Measurements from ENCODE around the gene ZNF853.
"Not testable (repeated sequence)": the region's sequence is repeated elsewhere in the genome, so short reads cannot be mapped to it uniquely, and the experiment has no call there.

The ZNF853 gene

DNA sequence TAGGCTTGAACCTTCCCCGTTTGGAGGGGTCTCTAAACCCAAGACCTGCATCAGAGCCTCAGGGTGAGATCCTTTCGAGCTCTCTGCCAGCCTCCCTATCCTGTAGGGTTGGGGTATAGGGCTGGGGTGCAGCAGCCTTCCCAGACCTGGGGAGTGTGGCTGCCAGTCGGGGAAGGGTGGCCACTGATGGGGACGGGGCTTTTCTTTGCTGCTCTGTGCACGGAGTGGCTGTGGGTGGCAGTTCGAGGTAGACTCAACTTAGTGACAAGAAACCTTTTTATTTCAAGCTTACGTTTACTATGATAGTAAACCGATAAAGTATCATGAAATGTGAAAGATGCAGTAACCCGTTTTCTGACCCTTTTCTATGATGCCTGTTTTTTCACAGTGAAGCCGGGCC lies 34.7 kb downstream of the ZNF853 start:
- FAIRE-seq (no peak), DNase-seq (ENCODE audit: extremely low spot score, insufficient read length, low read depth) (no peak)

DNA sequence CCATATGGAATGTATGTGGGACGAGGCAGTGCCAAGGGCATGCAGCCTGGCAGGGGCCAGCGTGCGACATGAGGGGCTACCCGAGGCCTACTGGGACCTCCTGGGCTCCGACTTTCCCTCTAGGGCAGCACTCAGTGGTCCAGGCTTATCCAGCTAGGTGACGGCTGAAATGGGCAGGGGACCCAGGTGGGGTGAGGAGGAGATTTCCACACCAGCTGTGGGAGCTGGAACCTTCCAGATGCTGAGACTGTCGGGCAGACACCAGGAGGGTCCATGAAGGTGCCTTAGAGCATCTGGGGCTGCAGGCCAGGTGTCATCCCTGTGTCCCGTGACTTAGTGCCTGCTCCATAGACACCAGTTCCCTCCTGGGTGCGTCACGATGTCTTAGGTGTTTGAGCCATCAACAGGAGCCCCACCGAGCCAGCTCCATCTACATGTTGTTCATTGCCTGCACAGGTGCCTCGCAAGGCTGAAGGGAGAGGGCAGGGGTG lies 35.2 kb downstream of the ZNF853 start:
- FAIRE-seq: no peak
- no peak for DNase-seq (ENCODE audit: extremely low spot score, insufficient read length, low read depth)

DNA sequence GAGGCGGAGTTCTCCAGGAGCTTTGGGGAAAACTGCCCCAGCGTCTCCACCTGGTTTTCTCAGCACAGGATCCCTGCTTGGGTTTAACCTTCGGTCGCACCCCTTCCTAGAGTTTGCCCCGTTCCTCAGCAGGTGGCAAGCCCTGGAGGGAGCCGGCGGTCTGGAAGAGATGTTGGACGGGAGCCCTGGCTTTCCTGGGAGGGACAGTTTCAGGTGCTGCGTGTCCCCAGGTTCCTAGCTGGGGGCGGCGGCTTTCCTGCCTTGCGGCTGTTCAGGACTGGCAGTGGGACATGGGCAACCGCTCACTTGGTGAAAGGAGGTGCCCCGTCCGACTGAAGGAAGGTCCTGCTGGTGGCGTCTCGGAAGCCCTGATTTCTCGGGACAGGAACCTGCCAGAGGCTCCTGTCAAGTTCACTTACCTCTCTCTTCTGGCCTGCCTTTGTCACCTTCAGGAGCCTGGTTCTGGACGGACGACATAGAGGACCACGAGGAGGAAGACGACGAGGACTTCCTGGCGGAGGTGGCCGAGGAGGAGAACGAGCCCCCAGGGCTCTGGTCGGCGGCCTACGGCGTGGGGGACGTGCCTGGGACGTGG lies 36.5 kb downstream of the ZNF853 start:
- no peak for FAIRE-seq
- DNase-seq (ENCODE audit: extremely low spot score, insufficient read length, low read depth): no peak

DNA sequence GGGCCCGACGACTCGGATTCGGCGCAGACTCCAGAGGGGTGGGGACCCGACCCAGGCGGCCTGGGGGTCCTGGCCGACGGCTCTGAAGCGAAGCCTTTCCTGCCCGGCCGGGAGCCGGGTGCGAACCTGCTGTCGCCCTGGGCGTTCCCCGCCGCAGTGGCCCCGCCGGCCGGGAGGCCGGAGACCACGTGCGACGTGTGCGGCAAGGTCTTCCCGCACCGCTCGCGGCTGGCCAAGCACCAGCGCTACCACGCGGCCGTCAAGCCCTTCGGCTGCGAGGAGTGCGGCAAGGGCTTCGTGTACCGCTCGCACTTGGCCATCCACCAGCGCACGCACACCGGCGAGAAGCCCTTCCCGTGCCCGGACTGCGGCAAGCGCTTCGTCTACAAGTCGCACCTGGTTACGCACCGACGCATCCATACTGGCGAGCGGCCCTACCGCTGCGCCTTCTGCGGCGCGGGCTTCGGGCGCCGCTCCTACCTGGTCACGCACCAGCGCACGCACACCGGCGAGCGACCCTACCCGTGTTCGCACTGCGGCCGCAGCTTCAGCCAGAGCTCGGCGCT lies 37.1 kb downstream of the ZNF853 start:
- DNase-seq (ENCODE audit: extremely low spot score, insufficient read length, low read depth): no peak
- no peak for FAIRE-seq

DNA sequence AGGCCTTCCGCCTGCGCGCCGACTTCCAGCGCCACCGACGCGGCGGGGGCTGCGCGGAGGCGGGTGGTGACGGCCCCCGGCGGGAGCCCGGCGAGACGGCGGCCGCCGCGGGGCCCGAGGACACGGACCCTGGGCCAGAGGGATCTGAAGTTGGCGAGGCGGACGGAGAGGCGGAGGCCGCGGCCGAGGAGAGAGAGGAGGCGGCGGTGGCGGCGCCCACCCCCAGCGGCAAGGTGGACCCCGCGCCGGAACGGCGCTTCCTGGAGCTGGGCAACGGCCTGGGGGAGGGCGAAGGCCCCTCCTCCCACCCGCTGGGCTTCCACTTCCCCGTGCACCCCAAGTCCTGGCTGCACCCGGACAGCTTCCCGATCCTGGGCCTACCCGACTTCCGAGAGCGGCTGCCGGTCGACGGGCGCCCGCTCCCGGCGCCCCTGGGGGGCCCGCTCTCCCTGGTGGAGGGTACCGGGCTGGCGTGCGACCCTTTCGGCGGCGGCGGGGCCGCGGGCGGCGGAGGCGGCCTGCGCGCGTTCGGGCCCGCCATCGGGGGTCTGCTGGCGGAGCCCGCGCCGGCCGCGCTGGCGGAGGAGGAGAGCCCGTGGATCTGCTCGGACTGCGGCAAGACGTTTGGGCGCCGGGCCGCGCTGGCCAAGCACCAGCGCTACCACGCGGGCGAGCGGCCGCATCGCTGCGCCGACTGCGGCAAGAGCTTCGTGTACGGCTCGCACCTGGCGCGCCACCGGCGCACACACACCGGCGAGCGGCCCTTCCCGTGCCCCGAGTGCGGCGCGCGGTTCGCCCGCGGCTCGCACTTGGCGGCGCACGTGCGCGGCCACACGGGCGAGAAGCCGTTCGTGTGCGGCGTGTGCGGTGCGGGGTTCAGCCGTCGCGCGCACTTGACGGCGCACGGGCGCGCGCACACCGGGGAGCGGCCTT lies 37.9 kb downstream of the ZNF853 start:
- FAIRE-seq: no peak
- DNase-seq (ENCODE audit: extremely low spot score, insufficient read length, low read depth): no peak

DNA sequence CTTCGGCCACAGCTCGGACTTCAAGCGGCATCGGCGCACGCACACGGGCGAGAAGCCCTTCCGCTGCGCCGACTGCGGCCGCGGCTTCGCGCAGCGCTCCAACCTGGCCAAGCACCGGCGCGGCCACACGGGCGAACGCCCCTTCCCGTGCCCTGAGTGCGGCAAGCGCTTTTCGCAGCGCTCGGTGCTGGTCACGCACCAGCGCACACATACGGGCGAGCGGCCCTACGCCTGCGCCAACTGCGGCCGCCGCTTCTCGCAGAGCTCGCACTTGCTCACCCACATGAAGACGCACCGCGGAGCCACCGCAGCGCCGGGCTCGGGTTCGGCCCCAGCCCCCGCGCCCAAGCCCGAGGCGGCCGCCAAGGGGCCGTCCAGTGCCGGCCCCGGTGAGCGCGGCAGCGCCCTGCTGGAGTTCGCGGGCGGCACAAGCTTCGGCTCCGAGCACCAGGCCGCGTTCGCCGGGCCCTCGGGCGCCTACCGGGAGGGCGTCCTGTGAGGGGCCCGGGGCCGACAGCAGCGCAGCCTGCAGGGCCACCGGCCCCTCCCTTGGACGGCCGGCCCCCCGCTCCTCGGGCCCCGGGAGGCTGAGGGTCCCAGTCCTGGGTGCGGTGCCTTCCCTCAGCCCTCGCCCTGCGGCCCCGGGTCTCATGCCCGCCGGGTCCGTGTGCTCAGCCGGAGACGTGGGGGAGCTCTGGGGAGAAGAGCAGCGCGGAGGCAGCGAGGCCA lies 38.9 kb downstream of the ZNF853 start:
- FAIRE-seq: no peak
- DNase-seq (ENCODE audit: extremely low spot score, insufficient read length, low read depth): no peak

DNA sequence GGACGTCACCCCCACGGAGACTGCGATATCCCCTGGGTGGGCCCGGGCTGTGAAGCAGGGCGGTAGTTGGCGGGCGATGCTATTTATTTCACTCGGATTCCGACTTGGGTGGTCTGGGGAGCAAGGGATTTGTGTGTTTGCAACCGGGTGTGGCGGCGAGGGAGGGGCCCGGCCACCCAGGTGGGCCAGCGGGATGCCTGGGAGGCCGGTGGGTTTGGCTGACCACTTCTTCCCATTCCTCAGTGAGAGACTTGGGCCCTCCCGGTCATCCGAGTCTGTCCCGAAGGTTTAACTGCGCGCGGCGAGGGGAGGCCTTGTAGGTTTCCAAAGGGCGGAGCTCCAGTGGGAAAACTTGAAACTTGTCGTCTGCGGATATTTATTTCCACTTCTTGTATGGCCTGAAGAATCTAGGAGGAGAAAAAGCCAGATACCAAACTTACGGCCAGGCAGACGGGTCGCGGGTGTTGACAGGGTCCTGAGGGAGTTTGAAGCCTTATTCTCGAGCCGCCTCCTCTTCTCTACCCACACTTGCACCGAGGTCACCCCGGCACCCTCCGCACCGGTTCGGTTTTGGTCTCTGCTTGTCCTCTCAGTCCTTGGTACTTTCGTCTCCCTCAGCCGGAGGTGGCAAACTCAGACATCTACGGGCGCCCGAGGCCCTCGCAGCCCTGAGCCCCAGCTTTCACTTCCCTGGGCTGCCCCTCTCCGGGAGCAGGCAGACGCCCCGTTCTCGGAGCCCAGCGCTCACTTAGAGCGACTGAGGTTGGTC lies 39.6 kb downstream of the ZNF853 start:
- FAIRE-seq: no peak
- no peak for DNase-seq (ENCODE audit: extremely low spot score, insufficient read length, low read depth)

DNA sequence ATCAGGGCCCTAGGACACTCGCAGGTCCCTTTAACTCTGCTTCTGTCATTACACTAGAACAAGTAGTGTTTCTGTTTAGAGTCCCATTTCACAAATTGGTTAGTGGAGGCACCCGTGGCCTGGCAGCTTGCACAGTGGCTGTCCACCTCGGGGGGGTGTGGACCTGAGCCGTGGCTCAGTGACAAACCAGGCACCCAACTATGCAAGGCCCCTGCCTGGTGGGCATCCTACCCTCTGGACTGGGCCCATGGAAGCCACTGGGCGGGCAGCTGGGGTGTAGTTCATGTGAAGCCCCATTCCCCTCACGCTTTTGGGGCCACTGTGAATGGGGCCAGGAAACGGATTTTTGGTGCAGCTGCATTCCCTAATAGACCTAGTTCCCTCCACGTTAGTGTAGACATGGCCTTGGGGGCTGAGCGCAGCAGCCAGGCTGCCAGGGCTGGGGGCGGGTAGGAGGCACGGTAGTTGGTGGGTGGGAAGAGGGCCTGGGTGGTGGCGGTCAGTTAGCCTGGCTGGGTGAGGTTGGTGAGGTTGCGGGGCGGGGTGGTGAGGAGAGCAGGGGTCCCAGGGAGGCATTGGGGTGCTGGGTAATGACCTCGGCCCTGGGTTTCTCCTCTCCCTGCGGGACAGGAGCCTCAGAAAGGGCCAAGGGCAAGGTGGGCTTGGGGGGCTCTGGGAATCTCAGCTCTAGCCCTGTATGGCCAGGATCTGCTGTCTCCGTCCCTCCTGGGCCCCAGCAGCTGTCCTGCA lies 40.4 kb downstream of the ZNF853 start:
- FAIRE-seq: no peak
- DNase-seq (ENCODE audit: extremely low spot score, insufficient read length, low read depth): no peak

DNA sequence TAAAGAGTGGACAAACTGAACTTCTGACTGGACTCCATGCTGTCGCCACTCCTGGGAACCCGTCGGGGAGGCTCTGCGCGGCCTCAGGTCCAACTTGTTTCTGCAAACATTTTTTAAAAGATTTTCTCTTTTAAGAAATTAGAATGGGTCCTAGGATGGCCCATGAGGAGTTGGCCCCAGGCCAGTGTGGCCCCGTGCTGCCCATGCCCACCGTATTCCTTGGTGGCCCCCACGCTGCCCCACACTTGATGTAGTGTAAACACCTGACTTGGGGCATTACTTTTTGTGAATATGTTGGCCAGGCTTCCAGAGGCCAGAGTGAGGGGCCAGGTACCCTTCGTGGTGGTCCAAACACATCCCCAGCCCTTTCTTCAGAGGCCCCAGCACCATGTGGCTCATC lies 41.0 kb downstream of the ZNF853 start:
- DNase-seq (ENCODE audit: extremely low spot score, insufficient read length, low read depth) (no peak), FAIRE-seq (no peak)

DNA sequence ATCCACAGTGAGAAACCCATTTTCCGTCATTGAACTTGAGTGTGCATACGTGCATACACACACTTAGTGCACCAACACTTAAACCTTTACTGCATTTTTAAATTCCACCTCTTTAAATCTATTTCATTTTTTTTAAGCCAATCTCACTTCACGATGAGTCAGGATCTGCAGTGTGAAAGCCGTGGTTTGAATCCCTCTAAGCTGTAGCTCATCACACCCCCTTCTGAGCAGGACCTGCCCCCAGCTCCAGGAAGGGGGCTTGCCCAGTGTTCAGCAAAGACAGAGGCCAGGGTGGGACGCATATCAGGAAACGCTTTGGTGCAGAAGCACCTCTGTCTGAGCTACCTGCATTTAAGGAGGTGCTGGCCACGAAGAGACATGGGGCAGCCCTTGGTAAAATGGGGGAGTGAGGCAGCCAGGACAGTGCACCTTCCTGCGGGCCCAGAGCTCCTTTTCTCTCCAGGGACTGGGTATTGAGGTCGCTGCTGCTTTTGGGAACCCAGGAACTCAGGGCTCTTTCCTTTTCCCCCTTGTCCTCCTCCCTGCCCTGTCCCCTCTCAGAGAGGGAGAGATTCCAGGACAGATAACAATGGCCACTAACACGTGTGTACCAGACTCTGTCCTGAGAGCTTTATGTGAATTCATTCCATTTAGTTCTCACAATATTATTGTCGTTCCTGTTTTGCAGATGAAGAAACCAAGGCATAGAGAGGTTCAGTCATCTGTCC lies 43.4 kb downstream of the ZNF853 start:
- DNase-seq (ENCODE audit: extremely low spot score, insufficient read length, low read depth) (no peak), FAIRE-seq (no peak)

DNA sequence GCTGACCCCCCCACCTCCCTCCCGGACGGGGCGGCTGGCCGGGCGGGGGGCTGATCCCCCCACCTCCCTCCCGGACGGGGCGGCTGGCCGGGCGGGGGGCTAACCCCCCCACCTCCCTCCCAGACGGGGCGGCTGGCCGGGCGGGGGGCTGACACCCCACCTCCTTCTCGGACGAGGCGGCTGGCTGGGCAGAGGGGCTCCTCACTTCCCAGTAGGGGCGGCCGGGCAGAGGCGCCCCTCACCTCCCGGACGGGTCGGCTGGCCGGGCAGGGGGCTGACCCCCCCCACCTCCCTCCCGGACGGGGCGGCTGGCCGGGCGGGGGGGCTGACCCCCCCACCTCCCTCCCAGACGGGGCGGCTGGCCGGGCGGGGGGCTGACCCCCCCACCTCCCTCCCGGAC lies 55.4 kb downstream of the ZNF853 start:
- FAIRE-seq; DNase-seq (ENCODE audit: extremely low spot score, insufficient read length, low read depth): not testable (repeated sequence)

Data from GM18507 (cell line).